H1 (cell line): ENCODE measurements around the gene AVPR1B. TPM values are rescaled to one million over a fixed set of nuclear protein-coding genes. Genes with fewer than 3 reads are reported as not detected.

Experiments
- CTCF ChIA-PET: fragments of 300-600 bp; sonication (Branson Sonifier 250); formaldehyde crosslinking; loops from one replicate; lab custom pipeline; 2021; ENCODE audit not compliant: partially characterized antibody; lab: Charles Lee
- POLR2A ChIA-PET: fragments of 300-600 bp; sonication (Branson Sonifier 250); formaldehyde crosslinking; loops from one replicate; lab custom pipeline; 2021; ENCODE audit warnings: inconsistent platforms; ENCODE audit not compliant: partially characterized antibody; lab: Charles Lee
- DNase-seq, 2 experiments: peaks; one replicate each; pipeline versions ENCODE4 v3.0.0 to v3.0.0-alpha.2; 2010 to 2022; ENCODE audit warnings: low spot score in 2 of 2, low read depth in 1 of 2, mixed read lengths in 1 of 2
- FAIRE-seq: peaks from 2 replicates; lab custom pipeline; 2011; peaks lifted over from hg19 to GRCh38; lab: Jason Lieb, UNC
- H2AFZ ChIP-seq: 2 replicates; pipeline ENCODE4 v1.8.1; 2012; ENCODE audit warnings: low read length, inconsistent platforms
- H2AK5ac ChIP-seq: 2 replicates; pipeline ENCODE4 v1.6.1; 2013; ENCODE audit warnings: low read depth, low read length
- H2BK120ac ChIP-seq: replicated peaks from 2 replicates; pipeline ENCODE3; 2013; ENCODE audit warnings: low read depth, low read length, inconsistent platforms
- H2BK12ac ChIP-seq: 2 replicates; pipeline ENCODE4 v1.6.1; 2013; ENCODE audit warnings: low read depth, low read length
- H2BK15ac ChIP-seq: 2 replicates; pipeline ENCODE4 v1.6.1; 2013; ENCODE audit warnings: low read length
- H2BK20ac ChIP-seq: 2 replicates; pipeline ENCODE4 v1.6.1; 2013; ENCODE audit warnings: low read length
- H2BK5ac ChIP-seq: 2 replicates; pipeline ENCODE4 v1.6.1; 2013; ENCODE audit warnings: low read depth, low read length
- H3K14ac ChIP-seq: 2 replicates; pipeline ENCODE4 v1.6.1; 2013; ENCODE audit warnings: inconsistent platforms; ENCODE audit not compliant: insufficient read length
- H3K18ac ChIP-seq: 2 replicates; pipeline ENCODE4 v1.6.1; 2013; ENCODE audit warnings: low read length; ENCODE audit errors: extremely low read depth
- H3K23ac ChIP-seq: 2 replicates; pipeline ENCODE4 v1.6.1; 2013; ENCODE audit warnings: inconsistent platforms; ENCODE audit not compliant: insufficient read length
- H3K23me2 ChIP-seq: 2 replicates; pipeline ENCODE4 v1.6.1; 2013; ENCODE audit warnings: low read depth, low read length
- H3K27ac ChIP-seq: 2 replicates; pipeline ENCODE4 v1.6.1; 2011; ENCODE audit warnings: low read depth, low read length, inconsistent platforms
- H3K27me3 ChIP-seq, 4 experiments: replicated peaks in 1 of 4; 1 replicate in 1 of 4; 2 replicates in 3 of 4; pipeline versions ENCODE4 v1.6.1 to v1.8.1; 2011 to 2013; ENCODE audit warnings: low read length in 3 of 4, mild to moderate bottlenecking in 3 of 4, inconsistent platforms in 2 of 4, mixed read lengths in 2 of 4, moderate library complexity in 1 of 4; ENCODE audit not compliant: control insufficient read depth in 3 of 4, insufficient read depth in 3 of 4; ENCODE audit errors: extremely low read depth in 1 of 4
- H3K36me3 ChIP-seq, 4 experiments: 2 replicates each; pipeline versions ENCODE4 v1.6.1 to v1.8.1; 2011 to 2013; ENCODE audit warnings: mild to moderate bottlenecking in 4 of 4, low read length in 3 of 4, moderate library complexity in 2 of 4, control low read depth in 1 of 4, inconsistent platforms in 1 of 4; ENCODE audit not compliant: insufficient read depth in 4 of 4, control insufficient read depth in 2 of 4
- H3K4ac ChIP-seq: replicated peaks from 2 replicates; pipeline ENCODE3; 2013; ENCODE audit warnings: low read length, low read depth, mixed read lengths, inconsistent platforms; ENCODE audit not compliant: insufficient read length
- H3K4me1 ChIP-seq, 4 experiments: replicated peaks in 1 of 4; 1 replicate in 1 of 4; 2 replicates in 3 of 4; pipeline versions ENCODE4 v1.6.1 to v1.8.1; 2011 to 2013; ENCODE audit warnings: low read length in 3 of 4, inconsistent platforms in 2 of 4, mixed read lengths in 1 of 4; ENCODE audit not compliant: insufficient read depth in 4 of 4, control insufficient read depth in 3 of 4
- H3K4me2 ChIP-seq, 2 experiments: 2 replicates each; pipeline versions ENCODE4 v1.6.1 to v1.8.1; 2011 to 2013; ENCODE audit warnings: low read depth in 2 of 2, low read length in 2 of 2, control low read depth in 1 of 2, inconsistent platforms in 1 of 2, mild to moderate bottlenecking in 1 of 2; ENCODE audit not compliant: insufficient read depth in 1 of 2
- H3K4me3 ChIP-seq, 4 experiments: fragments of 200-600, 300-600 bp in 1 of 4; sonication (generic), shearing (Covaris generic), sonication (Bioruptor Twin) in 1 of 4; 2 replicates each; pipeline versions ENCODE4 v1.5.1 to v1.8.1; 2011 to 2016; ENCODE audit warnings: low read length in 4 of 4, low read depth in 3 of 4, control low read depth in 2 of 4, inconsistent platforms in 2 of 4, mild to moderate bottlenecking in 2 of 4, mixed read lengths in 1 of 4, moderate library complexity in 1 of 4; ENCODE audit not compliant: insufficient read depth in 2 of 4; ENCODE audit errors: extremely low read depth in 1 of 4
- H3K56ac ChIP-seq: replicated peaks from 2 replicates; pipeline ENCODE3; 2013; ENCODE audit warnings: low read depth, mild to moderate bottlenecking, mixed read lengths, low read length, inconsistent platforms; ENCODE audit not compliant: insufficient read length
- H3K79me1 ChIP-seq: 2 replicates; pipeline ENCODE4 v1.6.1; 2013; ENCODE audit warnings: low read depth, low read length, control low read depth
- H3K79me2 ChIP-seq, 2 experiments: 2 replicates each; pipeline versions ENCODE4 v1.6.1 to v1.8.1; 2012 to 2013; ENCODE audit warnings: low read length in 2 of 2, mild to moderate bottlenecking in 2 of 2, inconsistent platforms in 1 of 2; ENCODE audit not compliant: insufficient read depth in 2 of 2, control insufficient read depth in 1 of 2
- H3K9ac ChIP-seq, 4 experiments: replicated peaks in 1 of 4; 1 replicate in 1 of 4; 2 replicates in 3 of 4; pipeline versions ENCODE4 v1.6.1 to v1.8.1; 2011 to 2013; ENCODE audit warnings: low read depth in 3 of 4, low read length in 3 of 4, control low read depth in 2 of 4, mild to moderate bottlenecking in 2 of 4, moderate library complexity in 2 of 4, inconsistent platforms in 1 of 4; ENCODE audit errors: extremely low read depth in 1 of 4
- H3K9me3 ChIP-seq, 2 experiments: 2 replicates each; pipeline versions ENCODE4 v1.6.1 to v1.8.1; 2012 to 2013; ENCODE audit warnings: mild to moderate bottlenecking in 2 of 2, moderate library complexity in 2 of 2, control low read depth in 1 of 2, inconsistent platforms in 1 of 2, low read depth in 1 of 2, low read length in 1 of 2, mixed read lengths in 1 of 2; ENCODE audit not compliant: insufficient read depth in 2 of 2
- H4K20me1 ChIP-seq, 2 experiments: replicated peaks in 1 of 2; 2 replicates each; pipeline versions ENCODE3 to v1.8.1; 2011 to 2013; ENCODE audit warnings: inconsistent platforms in 2 of 2, low read length in 2 of 2, mild to moderate bottlenecking in 1 of 2; ENCODE audit not compliant: insufficient read depth in 2 of 2, control insufficient read depth in 1 of 2
- H4K5ac ChIP-seq: 2 replicates; pipeline ENCODE4 v1.6.1; 2013; ENCODE audit warnings: low read length, low read depth, mixed read lengths, inconsistent platforms; ENCODE audit not compliant: insufficient read length
- H4K8ac ChIP-seq: 2 replicates; pipeline ENCODE4 v1.8.0; 2013; ENCODE audit warnings: mild to moderate bottlenecking, moderate library complexity, low read length, inconsistent platforms; ENCODE audit not compliant: insufficient read depth; ENCODE audit errors: extremely low read depth
- H4K91ac ChIP-seq: replicated peaks from 2 replicates; pipeline ENCODE3; 2013; ENCODE audit warnings: low read length, mixed read lengths, inconsistent platforms; ENCODE audit not compliant: insufficient read length
- BACH1 ChIP-seq: IDR thresholded peaks from 2 replicates; pipeline ENCODE4 v1.6.1; 2012; ENCODE audit warnings: low read length, improper control_type of control experiment
- CREB1 ChIP-seq: IDR thresholded peaks from 2 replicates; pipeline ENCODE4 v1.6.1; 2012; ENCODE audit warnings: inconsistent platforms
- RXRA ChIP-seq: IDR thresholded peaks from 2 replicates; pipeline ENCODE4 v1.6.1; 2011; ENCODE audit warnings: low read depth, mild to moderate bottlenecking, low read length, moderate library complexity; ENCODE audit not compliant: insufficient read depth
- YY1 ChIP-seq: IDR thresholded peaks from 2 replicates; pipeline ENCODE4 v1.6.1; 2011; ENCODE audit warnings: low read depth, mild to moderate bottlenecking, low read length
- WGBS, 2 experiments: shearing (Covaris generic) in 1 of 2; methylation state at CpG; one replicate each; pipeline versions ENCODE4 v1.1.6 to v1.1.7; 2013 to 2015; ENCODE audit warnings: low lambda C conversion rate in 2 of 2, mixed read lengths in 2 of 2, inconsistent platforms in 1 of 2, low coverage in 1 of 2, missing lambda C conversion rate in 1 of 2; ENCODE audit not compliant: insufficient replicate concordance in 2 of 2, insufficient coverage in 1 of 2, insufficient read length in 1 of 2; ENCODE audit errors: extremely low coverage in 1 of 2, missing lambda C conversion rate in 1 of 2; 5-methylcytosine and 5-hydroxymethylcytosine counted together
- polyA plus RNA-seq, 7 experiments: library from polyadenylated mRNA; depleted of rRNA in 3 of 7; stranded (reverse) in 5 of 7; unstranded in 2 of 7; fragments of >200 nt in 5 of 7; fragments of 200-250 nt in 2 of 7; gene quantifications; 1 replicate in 5 of 7; 2 replicates in 1 of 7; 4 replicates in 1 of 7; pipeline versions ENCODE4 v1.2.1 to v1.2.3, GENCODE V29; 2011 to 2013; ENCODE audit warnings: missing spikeins in 2 of 7, mixed read lengths in 2 of 7
- total RNA-seq: library from RNA; stranded (reverse); fragmentation: NEBNext Ultra II Directional; extraction: Animal tissue kit (Norgen Biotek cat#: 25700); gene quantifications from 2 replicates; pipeline ENCODE4 v1.2.1, GENCODE V29; 2021

The AVPR1B gene
- total and polyA plus RNA-seq, 2 of the 8 experiments (the other 6 are each of a cell fraction or from before 2014, with no cell fraction given): 0.29 to 0.50 TPM

DNA sequence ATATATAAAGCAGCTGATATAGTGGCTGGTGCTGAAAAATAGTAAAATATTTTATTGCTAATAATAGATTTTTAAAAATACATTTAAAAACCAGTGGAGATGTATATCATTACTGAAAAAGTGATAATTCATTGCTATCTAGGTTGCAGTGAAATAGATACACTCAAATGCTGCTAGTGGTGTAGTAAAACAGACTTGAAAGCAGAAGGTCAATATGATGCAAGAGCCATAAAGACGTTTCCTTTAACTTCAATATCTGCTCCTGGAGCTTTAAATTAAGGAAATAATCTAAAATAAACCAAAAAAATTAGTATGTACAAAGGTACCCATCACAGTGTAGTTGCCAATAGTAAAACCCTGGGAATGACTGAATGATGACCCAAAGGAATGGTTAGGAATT, 38.1 kb downstream of the AVPR1B start:
- Histone ChIP-seq H3K79me1 (no peaks in the 10 kb centered on the region), H2BK12ac (no peak overlapping the region), H3K4ac (no peak overlapping the region), H2BK15ac (no peak overlapping the region), H4K8ac (no peak overlapping the region), H2BK5ac (no peak overlapping the region), H3K23ac (no peak overlapping the region), H2BK20ac (no peak overlapping the region), H3K9me3 (no peaks in the 10 kb centered on the region), H2AFZ (no peak overlapping the region), H2AK5ac (no peak overlapping the region), H4K5ac (no peak overlapping the region), H4K91ac (no peak overlapping the region), H3K27ac (no peak overlapping the region), H3K36me3 (no peaks in the 10 kb centered on the region), H3K18ac (no peak overlapping the region), H3K4me2 (no peak overlapping the region), H3K23me2 (no peaks in the 10 kb centered on the region), H3K56ac (no peak overlapping the region), H3K14ac (no peak overlapping the region), H3K4me3 (no peak overlapping the region), H3K27me3 (no peaks in the 10 kb centered on the region), H3K4me1 (peaks cover 0 to 9% (median 3%) of the 10 kb centered on the region in 4 experiments; a peak in 3 of 7 replicates), H4K20me1 (no peaks in the 10 kb centered on the region), H2BK120ac (no peak overlapping the region), H3K9ac (no peak overlapping the region), H3K79me2 (no peaks in the 10 kb centered on the region)
- FAIRE-seq (no peak), DNase-seq (no peak)
- ChIA-PET POLR2A (interaction anchor here (0.6 kb wide), 1 partner anchor 340 kb away, joined by 3 read pairs; no protein-coding TSS in a partner anchor), CTCF (interaction anchor here (1.1 kb wide), 1 partner anchor 22 kb away, joined by 3 read pairs; no protein-coding TSS in a partner anchor)
- 86% methylated on average over 1 of the region's 1 CpG; no CpG with 5 or more reads in 1 of the 2 experiments for WGBS, 2 experiments
- TF ChIP-seq YY1 (no peak), BACH1 (no peak), CREB1 (no peak), RXRA (no peak)
